GM12801 (cell line): ENCODE measurements around the gene BCCIP.

Source experiments
- TF ChIP-seq, protein P1 (sequence below): IDR thresholded peaks from one replicate; pipeline ENCODE4 v1.5.1; 2011; ENCODE audit warnings: control low read depth; ENCODE audit not compliant: insufficient read length; ENCODE audit errors: extremely low read depth

Gene BCCIP

DNA sequence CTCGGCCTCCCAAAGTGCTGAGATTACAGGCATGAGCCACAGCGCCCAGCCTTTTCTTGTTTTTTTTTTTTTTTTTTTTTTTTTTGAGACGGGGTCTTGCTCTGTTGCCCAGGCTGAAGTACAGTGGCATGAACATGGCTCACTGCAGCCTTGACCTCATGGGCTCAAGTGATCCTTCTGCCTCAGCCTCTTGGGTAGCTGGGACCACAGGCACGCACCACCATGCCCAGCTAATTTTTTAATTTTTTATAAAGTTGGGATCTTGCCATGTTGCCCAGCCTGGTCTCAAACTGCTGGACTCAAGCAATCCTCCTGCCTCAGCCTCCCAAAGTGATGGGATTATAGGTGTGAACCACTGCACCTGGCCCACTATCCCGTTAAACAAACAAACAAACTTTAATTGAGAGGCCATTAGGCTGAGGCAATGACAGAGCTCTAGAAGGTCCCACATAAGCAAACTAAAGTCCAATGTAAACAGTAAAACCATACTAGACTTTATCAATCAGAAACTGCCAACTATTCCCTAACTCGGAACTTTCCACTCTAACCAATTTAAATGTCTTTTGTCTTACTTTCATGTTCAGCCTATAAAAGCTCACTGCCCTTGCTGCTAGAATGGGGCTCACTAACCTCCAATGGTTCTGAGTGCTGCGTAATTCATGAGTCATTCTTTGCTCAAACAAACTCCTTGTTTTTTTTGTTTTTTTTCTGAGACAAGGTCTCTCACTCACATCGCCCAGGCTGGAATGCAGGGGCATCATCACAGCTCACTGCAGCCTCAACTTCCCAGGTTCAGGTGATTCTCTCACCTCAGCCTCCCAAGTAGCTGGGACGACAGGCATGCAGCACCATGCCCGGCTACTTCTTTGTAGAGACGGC lies 55.9 kb downstream of the BCCIP start:
- TF ChIP-seq, protein P1, sequence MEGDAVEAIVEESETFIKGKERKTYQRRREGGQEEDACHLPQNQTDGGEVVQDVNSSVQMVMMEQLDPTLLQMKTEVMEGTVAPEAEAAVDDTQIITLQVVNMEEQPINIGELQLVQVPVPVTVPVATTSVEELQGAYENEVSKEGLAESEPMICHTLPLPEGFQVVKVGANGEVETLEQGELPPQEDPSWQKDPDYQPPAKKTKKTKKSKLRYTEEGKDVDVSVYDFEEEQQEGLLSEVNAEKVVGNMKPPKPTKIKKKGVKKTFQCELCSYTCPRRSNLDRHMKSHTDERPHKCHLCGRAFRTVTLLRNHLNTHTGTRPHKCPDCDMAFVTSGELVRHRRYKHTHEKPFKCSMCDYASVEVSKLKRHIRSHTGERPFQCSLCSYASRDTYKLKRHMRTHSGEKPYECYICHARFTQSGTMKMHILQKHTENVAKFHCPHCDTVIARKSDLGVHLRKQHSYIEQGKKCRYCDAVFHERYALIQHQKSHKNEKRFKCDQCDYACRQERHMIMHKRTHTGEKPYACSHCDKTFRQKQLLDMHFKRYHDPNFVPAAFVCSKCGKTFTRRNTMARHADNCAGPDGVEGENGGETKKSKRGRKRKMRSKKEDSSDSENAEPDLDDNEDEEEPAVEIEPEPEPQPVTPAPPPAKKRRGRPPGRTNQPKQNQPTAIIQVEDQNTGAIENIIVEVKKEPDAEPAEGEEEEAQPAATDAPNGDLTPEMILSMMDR: no peak

DNA sequence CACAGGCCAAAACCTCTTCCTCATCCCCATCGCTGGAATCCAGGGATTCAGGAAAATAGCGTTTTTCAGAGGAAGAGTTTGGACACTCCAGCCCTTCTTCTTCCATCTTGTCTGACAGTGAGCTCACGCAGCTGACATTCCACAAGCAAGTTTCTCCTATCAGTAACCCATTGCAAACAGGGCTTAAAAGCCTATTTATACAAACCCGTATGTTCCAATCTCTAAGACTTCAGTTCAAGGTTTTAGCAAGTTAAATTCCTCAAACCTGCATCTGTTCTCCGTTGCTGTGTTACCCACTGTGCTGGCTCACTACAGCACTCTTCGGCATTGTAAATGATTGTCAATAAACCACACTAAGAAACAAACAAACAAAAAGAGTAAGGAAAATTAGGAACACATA lies 57.4 kb downstream of the BCCIP start:
- TF ChIP-seq, protein P1: no peak

DNA sequence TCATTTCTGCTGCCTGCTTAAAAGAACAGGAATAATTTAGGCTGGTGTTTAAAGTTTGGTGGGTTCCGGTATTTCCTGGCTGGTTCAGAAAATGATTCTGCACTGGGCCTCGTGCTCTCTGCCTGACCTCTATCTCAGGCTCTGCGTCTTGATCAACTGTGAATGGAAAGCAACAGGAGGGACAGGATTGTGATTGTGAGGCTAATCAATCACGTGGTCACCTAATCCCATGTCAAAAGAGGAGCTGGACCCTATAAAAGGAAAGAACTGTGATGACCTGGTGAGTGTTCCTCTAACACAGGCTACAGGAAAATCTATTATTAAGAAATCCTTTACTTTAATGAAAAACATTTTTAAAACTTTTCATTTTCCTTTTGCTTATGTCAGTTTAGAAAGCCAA lies 57.8 kb downstream of the BCCIP start, which contains the start of gene DHX32:
Gene DHX32 (minus strand): TSS at position 101 of the 400 bp plus-strand sequence. CDS start 468 bp downstream, outside the sequence.
- TF ChIP-seq, protein P1: no peak

DNA sequence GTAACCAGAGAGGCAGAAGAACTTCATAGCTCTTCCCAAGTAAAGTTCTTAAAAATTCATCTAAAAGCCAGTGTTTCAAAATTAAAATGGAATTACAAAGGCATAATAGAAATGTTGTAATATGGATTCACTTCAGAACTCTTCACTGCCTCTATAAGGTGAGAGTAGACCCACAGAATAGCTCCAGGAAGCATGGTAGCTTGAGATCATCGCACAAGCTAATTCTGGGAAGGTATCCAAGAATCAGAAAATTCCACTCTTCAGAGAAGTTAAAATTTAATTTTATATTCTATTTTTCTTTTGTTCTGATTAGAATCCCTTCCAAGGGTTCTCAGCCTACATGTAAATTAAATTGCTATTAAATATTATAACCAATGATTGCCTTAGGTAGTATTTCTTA lies 59.2 kb downstream of the BCCIP start:
- TF ChIP-seq, protein P1: no peak

DNA sequence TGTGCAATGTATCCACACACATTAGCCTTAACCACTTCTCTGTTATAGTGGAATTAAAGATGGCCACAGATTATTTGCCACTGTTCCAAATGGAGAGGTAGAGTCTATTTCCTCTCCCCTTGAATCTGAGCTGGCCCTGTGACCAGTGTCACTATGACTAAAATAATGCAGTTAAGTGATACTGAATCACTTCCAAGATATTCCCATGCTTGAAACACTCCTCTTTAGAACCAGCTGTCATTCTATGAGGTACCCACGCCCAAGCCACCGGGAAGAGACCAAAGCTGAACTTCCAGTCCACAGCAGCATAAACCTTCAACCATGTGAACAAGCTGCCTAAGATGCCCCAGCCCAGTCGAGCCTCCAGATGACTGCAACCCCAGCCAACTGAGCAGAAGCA lies 59.9 kb downstream of the BCCIP start:
- TF ChIP-seq, protein P1: no peak
